ENCODE measurements around the gene INPP4B.

The INPP4B gene

DNA sequence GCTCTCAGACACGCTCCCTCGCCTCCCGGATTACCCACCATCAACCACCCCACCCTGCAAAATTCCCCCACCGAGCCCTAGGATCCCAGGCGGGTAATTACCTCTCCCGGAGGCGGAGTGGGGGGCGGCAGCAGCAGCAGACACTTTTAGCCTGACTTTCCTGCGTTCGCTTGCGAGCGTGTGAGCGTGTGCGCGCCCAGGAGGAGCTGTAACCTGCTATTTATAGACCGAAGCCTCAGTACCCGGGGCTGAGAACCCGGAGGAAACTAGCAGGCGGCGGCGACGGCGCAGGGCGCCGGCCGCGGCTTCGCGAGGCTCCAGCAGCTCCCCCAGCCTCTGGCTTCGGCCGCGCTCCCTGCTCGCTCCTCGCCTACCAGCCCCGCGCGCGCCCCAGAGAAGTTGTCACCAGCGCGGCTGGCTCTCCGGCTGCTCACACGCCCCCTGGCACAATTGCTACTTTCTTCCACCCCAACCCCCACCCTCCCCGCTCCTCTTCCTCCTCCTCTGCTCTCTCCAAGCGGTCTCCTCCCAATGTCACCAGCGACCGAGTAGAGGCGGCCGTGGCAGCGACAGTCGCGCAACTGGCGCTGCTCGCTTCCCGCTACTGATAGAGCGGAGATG lies at the start of gene INPP4B:
TSS of gene INPP4B (minus strand) at position 194 of the 621 bp plus-strand sequence.
- no peak for DNase-seq (ENCODE audit: low read depth)

DNA sequence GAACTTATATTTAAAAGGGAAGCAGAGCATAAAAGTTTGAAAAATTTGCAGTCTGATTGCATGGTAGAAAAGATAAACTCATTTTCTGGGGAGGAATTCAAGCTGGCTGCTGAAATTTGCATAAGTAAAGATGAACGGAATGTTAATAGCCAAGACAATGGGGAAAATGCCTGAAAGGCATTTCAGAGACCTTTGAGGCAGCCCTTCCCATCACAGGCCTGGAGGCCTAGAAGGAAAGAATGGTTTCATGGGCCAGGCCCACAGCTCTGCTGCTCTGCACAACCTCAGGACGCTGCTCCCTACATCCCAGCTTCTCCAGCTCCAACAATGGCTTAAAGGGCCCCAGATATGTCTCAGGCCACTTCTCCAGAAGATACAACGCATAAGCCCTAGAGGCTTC lies 46.9 kb upstream of the INPP4B start:
- no peak for DNase-seq (ENCODE audit: low read depth)

DNA sequence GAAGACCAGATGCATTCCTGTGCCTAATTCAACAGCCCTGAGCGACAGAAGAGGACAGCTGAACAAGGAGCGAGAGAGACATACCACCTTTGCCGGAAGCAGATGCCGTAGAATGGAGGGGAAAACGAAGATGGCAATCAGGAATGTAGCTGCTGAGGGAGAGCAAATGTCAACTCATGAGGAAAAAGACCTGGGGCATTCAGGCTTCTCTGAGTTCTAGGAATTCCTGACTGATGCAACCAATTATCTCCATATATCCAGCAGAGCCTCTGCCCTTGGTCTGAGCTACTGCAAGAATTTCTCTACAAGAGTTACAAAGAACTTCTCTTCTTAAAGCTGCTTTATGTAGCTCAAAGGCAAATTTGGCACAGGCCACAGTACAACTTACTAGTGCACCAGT lies 40.5 kb upstream of the INPP4B start:
- no peak for DNase-seq (ENCODE audit: low read depth)

DNA sequence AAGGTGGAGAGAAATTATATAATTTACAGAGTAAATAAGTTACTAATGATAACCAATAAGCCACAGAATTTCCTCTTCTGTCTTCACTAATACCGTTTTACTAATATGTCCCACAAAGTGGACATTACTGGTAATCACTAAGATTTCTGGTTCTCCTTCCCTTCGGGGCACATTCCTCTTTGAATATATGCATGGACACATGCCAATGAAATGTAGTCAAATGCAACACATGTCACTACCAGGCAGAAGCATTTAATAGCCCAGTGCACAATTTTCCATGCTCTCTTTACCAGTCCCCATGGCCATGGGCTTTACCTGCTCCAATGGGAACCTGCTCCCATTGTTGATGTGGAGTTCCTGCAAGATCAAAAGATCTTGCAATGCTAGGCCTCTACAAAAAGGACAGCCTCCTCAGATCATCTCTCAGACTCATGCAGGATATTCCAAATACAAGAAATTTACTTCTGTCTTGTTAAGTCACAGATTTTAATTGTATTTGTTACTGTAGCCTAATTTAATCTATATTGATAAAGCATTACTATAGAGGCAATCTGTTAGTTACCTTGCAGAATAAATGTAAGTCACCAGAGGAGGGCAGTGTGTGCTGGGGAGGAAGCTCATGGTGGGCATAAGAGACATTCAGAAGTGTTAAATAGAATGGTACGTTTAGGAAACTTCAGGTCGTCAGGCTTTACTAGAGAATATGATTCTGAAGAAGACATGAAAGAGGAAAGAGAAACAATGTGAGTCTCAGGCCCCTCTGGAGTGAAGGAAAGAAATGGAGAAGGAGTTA lies 37.1 kb upstream of the INPP4B start:
- DNase-seq (ENCODE audit: low read depth), result no peak

DNA sequence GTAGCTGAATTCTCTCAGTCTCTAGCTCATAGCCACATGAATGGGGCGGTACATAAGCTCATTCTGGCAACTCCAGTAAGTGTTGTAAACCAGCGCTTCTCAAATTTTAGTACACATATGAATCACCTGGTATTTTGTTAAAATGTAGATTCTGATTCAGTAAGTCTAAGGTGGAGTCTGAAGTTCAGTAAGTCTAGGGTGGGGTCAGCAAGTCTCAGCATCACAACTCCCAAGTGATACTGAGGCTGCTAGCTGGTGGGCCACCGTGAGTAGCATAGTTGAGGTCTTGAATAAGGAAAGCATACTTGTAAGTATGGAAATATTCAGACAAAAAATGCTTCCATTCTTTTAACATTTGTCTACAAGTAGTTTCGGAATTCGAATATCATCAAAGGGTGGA lies 36.1 kb upstream of the INPP4B start:
- no peak for DNase-seq (ENCODE audit: low read depth)

DNA sequence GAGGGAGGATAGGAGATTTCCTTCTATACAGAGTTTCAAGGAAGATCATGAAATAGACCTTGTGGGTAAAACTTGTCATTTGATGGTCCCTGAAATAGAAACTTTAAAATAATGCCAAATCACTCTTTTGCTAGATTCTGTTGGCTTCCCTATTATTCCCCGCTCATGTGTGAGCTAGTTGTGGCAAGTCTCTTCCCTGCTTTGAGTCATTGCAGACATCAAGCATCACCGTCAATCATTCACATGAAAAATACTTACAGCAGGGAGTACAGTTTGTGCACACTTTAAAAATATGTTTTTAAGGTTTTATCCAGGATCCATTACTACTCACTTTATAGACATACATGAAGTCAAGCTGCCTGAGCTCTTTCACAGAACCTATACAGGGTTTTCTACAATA lies 35.2 kb upstream of the INPP4B start:
- DNase-seq (ENCODE audit: low read depth), result no peak

DNA sequence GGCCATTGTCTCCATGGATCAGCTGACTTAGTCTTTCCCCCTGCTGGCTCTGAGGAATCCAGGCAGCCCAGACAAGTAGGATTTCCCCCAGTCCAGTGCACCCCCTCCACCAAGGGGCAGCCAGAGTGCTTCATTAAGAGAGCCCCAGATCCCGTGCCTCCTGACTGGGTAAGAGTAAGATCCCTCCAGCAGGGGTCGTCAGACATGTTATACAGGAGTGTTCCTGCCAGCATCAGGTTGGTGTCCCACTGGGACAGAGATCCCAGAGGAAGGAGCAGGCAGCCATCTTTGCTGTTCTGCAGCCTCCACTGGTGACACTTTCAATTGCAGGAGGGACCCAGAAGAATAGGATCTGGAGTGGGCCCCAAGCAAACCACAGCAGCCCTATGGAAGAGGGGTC lies 29.0 kb upstream of the INPP4B start:
- no peak for DNase-seq (ENCODE audit: low read depth)

DNA sequence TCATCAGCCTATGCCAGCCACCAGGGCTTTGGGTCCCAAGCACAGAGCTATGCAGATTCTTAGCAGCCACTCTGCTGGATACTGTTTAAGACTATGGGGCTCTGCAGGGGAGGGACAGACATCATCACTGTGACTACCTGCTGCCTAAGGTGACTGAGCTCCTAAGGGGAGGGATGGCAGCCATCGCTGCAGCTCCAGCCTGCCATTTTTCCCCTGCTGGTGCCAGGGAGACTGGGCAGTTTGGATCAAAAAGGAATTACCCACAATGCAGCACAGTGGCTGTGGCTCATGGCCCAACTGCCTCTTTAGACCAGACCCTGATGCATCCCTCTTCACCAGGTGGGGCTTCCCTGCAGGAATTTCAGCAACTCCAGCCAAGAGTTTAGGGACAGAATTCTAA lies 28.6 kb upstream of the INPP4B start:
- DNase-seq (ENCODE audit: low read depth), result no peak

DNA sequence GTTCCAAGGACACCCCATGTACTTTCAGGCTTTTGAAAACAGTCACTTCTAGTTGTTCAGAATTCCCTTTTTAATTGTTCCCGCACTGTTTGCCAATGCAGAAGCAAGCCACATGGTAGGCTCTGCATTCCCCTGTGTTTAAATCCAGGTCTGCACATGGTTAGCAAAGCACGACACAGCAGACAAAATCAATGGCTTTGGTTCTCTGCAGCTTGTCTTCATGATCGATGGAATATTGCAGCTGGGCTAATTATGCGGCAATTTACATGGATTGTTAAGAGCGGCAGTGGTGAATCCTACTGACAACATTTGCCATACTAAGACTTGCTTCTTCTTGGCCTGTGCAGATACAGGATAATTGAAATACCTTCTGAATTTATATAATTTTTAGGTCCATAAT lies 20.6 kb upstream of the INPP4B start:
- no peak for DNase-seq (ENCODE audit: low read depth)

DNA sequence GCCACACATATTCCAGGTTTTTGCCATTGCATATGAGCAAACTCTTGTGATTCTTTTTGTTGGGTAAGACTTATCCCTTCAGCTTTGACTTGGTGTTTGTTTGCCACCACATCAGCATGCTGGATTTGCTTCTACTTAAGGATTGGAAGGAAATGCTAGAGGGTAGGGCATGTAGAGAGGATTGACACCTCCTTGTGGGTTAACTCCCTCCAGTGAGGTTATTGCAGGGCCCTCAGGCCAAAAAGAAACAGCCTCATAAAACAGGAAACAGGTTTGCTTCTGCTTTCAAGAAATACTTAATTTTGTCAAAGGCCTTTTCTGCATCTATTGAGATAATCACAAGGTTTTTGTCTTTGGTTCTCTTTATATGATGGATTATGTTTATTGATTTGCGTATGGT lies 15.2 kb upstream of the INPP4B start:
- DNase-seq (ENCODE audit: low read depth), result no peak

DNA sequence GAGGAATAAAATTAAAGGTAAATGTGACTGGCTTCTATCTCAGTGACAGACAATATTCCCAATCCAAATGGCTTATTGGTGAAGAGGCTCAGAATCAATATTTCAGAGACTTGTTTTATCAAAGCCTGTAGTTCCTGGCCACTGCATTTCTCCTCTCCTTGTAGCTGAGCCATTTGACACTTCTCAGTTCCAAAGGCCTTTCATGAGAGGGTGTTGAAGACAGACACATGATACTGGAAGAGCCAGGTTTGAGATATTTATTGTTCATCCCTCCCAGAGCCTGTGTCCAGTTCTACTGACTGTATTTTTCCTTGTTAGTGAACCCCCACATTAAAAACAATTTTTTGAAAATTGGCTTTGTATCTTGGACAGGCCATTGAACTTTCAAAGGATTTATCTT lies 12.9 kb upstream of the INPP4B start:
- no peak for DNase-seq (ENCODE audit: low read depth)

DNA sequence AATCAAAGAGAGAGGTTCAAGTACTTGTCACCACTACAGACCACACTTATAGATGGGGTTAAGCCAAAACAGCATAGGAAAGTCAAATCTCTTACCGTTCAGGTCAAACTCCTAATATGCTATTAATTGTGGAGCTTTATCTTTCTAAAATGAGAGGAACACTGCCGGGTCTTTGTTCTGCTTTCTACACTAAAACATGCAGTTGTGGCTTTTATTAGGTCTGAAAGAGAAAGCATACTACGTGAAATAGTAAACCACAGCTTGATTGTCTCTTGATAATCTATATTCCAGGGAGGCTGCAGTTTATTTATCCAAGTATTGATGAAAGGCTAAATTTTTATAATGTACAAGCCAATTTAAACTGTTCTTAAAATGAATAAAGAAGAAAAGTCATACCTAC lies 12.3 kb upstream of the INPP4B start:
- no peak for DNase-seq (ENCODE audit: low read depth)

DNA sequence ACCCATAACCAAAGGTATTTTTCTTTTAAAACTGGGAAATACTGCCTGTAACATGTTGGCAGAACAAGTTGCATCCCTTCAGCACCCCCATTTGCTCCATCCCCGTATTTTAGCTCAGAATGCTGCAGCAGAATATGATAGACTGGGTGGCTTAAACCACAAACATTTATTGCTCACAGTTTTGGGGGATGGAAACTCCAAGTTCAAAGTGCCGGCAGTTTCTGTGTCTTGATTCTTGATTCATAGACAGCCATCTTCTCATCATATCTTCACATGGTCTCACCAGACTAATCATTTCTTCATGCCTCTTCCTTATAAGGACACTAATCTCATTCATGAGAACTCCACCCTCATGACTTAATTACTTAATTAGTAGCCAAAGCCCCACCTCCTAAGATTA lies 10.5 kb upstream of the INPP4B start:
- DNase-seq (ENCODE audit: low read depth), result no peak

DNA sequence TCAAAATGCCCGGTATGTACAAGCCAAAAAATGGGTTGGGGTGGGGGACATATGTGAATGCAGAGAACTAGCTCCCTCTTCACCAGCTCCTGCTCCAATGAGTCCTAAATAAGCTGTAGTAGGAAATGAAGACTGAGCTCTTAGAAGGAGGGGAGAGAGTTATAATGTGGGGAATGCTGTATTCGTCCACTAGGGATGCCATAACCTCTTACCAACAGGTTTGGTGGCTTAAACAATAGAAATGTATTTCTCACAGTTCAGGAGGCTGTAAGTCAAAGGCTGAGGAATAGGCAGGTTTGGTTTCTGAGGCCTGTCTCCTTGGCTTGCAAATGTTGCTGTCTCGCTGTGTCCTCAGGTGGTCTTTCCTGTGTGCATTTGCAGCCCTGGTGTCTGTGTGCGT lies 4.4 kb upstream of the INPP4B start:
- DNase-seq (ENCODE audit: low read depth), result no peak

DNA sequence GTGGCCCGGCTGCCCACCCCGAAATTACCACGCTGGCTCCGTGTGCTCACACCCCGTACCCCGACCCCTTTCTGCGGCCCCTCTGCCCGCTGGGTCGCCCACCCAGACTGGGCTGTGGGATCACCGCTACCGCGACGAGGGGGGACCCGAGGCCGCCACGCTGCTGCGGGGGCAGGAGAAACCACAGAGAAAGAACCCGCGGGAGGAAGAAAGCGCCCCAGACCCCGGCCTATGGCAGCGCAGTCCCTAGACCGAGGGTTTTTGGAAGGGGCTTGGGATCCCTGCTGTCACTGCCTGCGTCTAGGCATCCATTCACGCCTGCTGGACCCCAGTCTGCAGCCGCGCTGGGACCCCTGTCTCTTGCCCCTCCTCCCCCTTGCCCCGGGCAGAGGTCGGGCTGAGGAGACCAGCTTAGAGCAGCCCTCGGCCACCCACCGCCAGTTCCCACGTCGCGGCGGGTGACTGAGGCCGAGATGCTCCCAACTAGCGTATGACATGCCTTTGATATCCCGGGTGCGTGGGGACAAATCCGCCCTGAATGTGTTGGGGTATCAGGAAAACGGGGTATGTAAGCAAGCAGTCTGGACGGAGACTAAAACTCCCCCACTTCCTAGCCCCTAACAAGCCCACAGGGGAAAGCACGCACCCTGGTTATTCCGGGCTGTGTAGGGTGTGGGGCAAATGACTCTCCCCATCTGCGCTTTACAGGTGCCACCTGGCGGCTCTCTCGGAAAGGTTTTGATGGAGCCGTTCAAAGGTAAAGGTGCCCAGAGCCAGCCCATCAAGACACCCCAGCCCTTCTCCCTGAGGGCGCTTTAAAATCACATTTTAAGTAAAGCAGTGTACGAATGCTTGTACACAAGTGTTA lies 862 bp upstream of the INPP4B start:
- DNase-seq (ENCODE audit: low read depth), result no peak

DNA sequence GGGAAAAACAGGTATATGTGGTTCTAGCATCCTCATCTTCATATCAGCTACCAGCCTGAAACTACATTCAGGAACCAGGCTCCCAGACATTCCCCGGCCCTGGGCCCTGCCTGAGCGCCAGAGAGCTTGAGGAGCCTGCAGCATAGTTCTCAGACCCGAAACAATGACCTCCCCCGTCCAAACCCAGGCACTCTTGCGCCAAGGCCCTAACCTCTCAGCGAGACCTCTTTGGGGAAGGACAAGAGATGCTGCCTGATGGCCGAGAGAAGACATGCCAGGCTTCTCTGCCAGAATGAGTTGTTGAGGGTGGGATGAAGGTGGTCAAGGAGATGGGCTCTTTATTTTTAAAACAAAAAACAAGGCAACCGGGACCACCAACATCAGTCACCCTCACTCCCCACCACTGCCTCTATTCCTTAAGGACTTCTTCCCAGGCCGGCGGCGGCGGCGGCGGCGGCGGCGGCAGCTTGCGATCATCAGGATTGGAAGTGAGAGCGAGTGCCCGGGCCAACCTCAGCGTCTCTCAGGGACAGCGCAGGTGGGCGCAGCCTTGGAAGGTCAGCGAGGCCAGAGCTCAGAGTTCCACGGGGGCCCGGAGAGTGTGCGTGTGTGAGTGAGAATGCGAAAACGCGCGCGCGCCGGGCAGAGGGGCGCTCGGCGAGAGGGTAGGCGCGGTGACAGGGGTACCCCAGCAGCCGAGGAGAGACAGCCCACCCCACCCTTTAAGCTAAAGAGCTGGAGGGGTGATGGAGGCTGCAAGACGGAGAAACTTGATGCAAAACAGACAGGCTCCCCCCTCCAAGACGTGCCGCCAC lies 601 bp downstream of the INPP4B start:
- no peak for DNase-seq (ENCODE audit: low read depth)

DNA sequence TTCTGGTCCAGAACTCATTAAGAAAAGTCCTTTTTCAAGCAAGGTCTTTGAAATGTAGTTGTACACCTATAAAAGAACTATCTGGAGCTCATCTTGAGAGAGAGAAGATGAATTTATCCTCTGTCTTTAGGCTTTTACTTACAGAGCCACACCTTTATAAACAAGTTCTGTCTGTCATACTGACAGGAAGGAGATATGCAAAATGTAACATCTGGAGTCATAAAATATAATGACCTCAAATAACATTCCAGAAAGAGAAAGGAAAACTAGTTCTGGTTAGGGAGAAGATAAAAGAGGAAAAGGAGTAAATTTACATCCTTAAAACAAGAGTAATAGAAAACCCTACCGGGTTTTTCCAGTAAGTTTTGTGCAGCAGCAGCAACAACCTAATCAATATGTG lies 1.3 kb downstream of the INPP4B start:
- no peak for DNase-seq (ENCODE audit: low read depth)

DNA sequence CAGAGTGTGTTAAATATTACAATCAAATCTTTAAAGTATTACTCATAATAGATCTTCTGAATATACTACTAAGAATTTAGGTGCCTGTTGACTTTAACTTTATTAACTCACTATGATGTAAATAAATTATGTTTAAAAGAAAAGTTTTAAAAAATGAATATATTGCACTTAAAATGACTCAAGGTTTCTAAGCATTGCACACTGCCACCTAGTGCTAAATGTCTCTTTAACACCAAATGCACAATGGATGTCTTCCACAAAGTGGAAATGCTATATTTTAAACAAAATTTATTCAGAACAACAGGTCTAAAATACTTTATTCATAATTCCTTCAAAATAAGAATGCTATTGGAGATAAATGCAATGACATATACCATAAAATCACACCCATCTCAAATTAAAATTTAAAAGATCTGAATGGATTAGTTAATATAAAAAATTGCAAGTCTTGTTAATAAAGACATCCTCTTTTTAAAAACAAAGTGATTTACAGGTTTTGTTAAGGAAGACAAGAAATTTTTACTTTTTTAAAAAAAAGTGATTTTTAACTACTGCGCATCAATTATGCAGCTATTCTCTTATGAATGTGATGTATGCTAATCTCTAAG lies 5.5 kb downstream of the INPP4B start:
- DNase-seq (ENCODE audit: low read depth), result no peak

DNA sequence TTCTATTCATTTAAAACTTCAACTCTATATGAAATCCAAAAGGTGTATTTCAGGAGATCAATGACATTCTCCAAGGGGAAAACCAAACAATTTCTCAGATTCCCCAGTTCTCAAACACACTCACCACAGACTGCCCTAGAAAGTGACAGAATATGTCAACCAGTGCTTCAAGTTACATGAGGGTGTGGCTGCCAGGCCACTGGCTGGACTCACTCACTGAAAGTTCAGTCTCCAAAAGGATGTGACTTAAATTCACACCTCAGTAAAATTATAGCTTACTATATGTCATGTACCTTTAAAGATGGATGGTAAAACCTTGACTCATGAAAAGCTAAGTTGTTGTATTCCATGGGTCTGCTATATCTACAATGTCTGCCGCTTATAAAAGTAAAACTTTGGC lies 7.3 kb downstream of the INPP4B start:
- DNase-seq (ENCODE audit: low read depth), result no peak

DNA sequence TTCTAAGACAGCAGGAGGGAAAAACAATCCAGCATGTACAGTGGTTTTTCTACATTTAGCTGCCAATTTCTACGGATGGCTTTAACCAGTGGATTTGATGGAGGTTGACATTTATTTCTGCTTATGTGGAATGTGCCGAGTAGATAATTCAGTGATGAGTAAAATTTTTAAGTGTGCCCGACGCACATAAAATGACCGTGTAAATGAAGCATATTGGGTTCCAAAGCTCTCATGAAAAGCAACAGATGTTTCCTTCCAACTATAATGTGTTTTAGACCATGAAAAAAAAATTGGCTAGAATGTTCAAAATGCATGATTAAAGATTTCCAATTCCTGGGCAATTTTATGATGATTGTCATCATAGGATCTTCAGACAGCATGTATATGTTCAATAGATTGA lies 14.1 kb downstream of the INPP4B start:
- no peak for DNase-seq (ENCODE audit: low read depth)

DNA sequence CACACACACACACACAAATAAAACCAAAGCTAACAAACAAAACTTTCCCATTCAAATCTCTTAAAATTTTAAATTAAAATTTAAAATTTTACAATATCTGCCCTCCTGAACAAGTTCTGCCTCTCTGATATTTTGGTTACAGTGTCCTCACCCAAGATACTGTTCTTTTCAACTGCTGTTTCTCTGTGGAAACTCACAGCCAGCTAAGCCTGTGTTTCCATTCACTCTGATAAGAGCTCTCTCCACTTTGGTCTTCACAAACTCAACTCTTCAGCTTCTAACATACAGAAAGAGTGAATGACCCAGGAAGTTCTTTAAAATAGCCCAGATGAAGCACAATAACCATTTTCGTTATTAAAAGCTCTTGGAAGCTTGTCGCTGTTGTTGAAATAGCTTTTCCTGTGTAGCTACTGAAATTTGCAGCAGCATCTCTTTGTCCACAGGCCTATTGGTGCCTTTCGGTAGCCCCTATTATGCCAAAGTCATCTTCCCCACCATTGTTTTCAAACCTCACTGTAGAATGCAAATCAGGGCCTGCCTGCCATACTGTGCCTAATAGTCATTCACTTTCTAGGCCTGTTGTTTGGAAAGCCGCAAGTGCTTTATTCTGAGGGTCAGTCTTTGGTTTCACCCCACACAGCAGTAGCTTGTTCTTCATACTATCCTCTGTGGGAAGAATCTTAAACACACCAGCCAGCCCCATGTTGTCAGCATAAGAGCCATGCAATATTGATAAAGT lies 19.4 kb downstream of the INPP4B start:
- no peak for DNase-seq (ENCODE audit: low read depth)
